Right lobe of liver (tissue), 6 donors: ENCODE data around the gene NPFF. TPM values are rescaled to one million over a fixed set of nuclear protein-coding genes. Genes with fewer than 3 reads are reported as not detected.

Experiments
- ATAC-seq, 4 donors: fragments of 200-7000 bp; cut with Tn5 transposase; one replicate each; pipeline ENCODE4 v1.9.1; 2020; ENCODE audit warnings: mild to moderate bottlenecking in 4 of 4, moderate library complexity in 4 of 4
- DNase-seq, 3 donors: peaks; one replicate each; pipeline ENCODE4 v3.0.0-alpha.2; 2020
- H3K27ac ChIP-seq, 3 donors: fragments of 200-600 bp; one replicate each; pipeline ENCODE4 v1.8.0; 2022
- H3K27me3 ChIP-seq, 2 donors: fragments of 200-600 bp; one replicate each; pipeline ENCODE4 v1.8.0; 2022
- H3K36me3 ChIP-seq, 4 donors: fragments of 200-600 bp; sonication (generic) in 1 of 4; one replicate each; pipeline versions ENCODE4 v1.5.1 to v1.8.0; 2017 to 2022; ENCODE audit warnings: control low read depth in 1 of 4
- H3K4me1 ChIP-seq, 4 donors: fragments of 200-600 bp; sonication (generic) in 1 of 4; one replicate each; pipeline versions ENCODE4 v1.5.1 to v1.8.0; 2017 to 2022; ENCODE audit warnings: control low read depth in 1 of 4
- H3K4me3 ChIP-seq, 3 donors: fragments of 200-600 bp; one replicate each; pipeline ENCODE4 v1.8.0; 2022
- H3K9me3 ChIP-seq, 4 donors: fragments of 200-600 bp; sonication (generic) in 1 of 4; one replicate each; pipeline versions ENCODE4 v1.5.1 to v1.8.0; 2017 to 2022; ENCODE audit warnings: control low read depth in 1 of 4
- CTCF ChIP-seq, 4 donors: fragments of 200-600 bp in 3 of 4; fragments of 450-650 bp in 1 of 4; IDR thresholded peaks; one replicate each; pipeline versions ENCODE4 v1.5.1 to v1.8.0; 2016 to 2022; ENCODE audit warnings: antibody characterized with exemption in 4 of 4, mild to moderate bottlenecking in 2 of 4
- POLR2A ChIP-seq: fragments of 450-650 bp; IDR thresholded peaks from one replicate; pipeline ENCODE4 v1.6.1; 2017; ENCODE audit warnings: antibody characterized with exemption, mild to moderate bottlenecking
- WGBS: methylation state at CpG from one replicate; pipeline ENCODE4 v1.1.6; 2018; ENCODE audit warnings: low coverage, low lambda C conversion rate; ENCODE audit not compliant: insufficient coverage; ENCODE audit errors: missing lambda C conversion rate; 5-methylcytosine and 5-hydroxymethylcytosine counted together
- intact Hi-C, 2 donors: fragments of 100-400 bp; cut with DNase I; formaldehyde crosslinking; loops; one replicate each; pipeline versions ENCODE4 v1.11.2 to v1.14.1; 2022
- small RNA-seq, 2 experiments: library from RNA; depleted of rRNA; stranded (forward); fragments of <200 nt; gene quantifications; one replicate each; pipeline ENCODE3, GENCODE V24; 2016
- total RNA-seq, 6 experiments: library from RNA; depleted of rRNA in 2 of 6; stranded (reverse); fragments of >200 nt in 2 of 6; fragmentation: NEBNext Ultra II Directional in 3 of 6; extraction: Animal tissue kit (Norgen Biotek cat#: 25700) in 3 of 6; gene quantifications; one replicate each; pipeline versions ENCODE4 v1.1.0 to v1.2.4, GENCODE V29; 2016 to 2023
- donor health status: DM: no; HTN: yes; CAD: no.
- donor health status: DM: no; HTN: no; CAD: no.
- donor health status: DM: no; HTN: no; CAD: no.
- donor health status: DM: no; HTN: yes; CAD: no.
- donor health status: DM: no; HTN: yes; CAD: no.

NPFF gene
- total RNA-seq, 6 experiments from 2014 or later, result not detected

GRCh38 chr12:53461059-53461458, 46.2 kb downstream of the NPFF start:
- Histone ChIP-seq H3K4me3 (no peak overlapping the region), H3K4me1 (peaks cover 0 to 28% (median 4%) of the 10 kb centered on the region in 4 donors), H3K9me3 (no peaks in the 10 kb centered on the region), H3K36me3 (peaks cover 65 to 100% (median 83%) of the 10 kb centered on the region in 4 donors), H3K27me3 (no peaks in the 10 kb centered on the region), H3K27ac (no peak overlapping the region)
- no peak for ATAC-seq
- WGBS, result 83% methylated on average over 3 of the region's 3 CpGs
- intact Hi-C loops, result no loop called here
- TF ChIP-seq CTCF (IDR thresholded peaks at IDR 0.05), result no peak
- TF ChIP-seq POLR2A, result no peak
- DNase-seq, result no peak

- Histone ChIP-seq H3K27ac (no peak overlapping the region), H3K27me3 (no peaks in the 10 kb centered on the region), H3K4me3 (no peak overlapping the region), H3K4me1 (peaks cover 0 to 20% (median 6%) of the 10 kb centered on the region in 4 donors), H3K36me3 (peaks cover 56 to 98% (median 81%) of the 10 kb centered on the region in 4 donors), H3K9me3 (no peaks in the 10 kb centered on the region)
- intact Hi-C loops, result no loop called here
- WGBS, result 59% methylated on average over 4 of the region's 4 CpGs
- TF ChIP-seq POLR2A (no peak), CTCF (IDR thresholded peaks at IDR 0.05) (no peak)
- ATAC-seq, result no peak
- no peak for DNase-seq
These were observed 48.2 kb downstream of the NPFF start for GRCh38 chr12:53459097-53459496.

Small RNA genes lying within 50 kb of the gene (small RNA-seq; reads per million reads assigned to genes)
- 0 reads per million in 2 experiments for gene AC023509.3

Other genes starting within 250 kb of the NPFF start
- 10 to 100 TPM in 2 of 6 experiments, 1 to 10 TPM in 3, under 1 TPM in 1; 0.04 to 15.0 (median 4.5) TPM for gene ESPL1, start 239.2 kb downstream of the NPFF start, total RNA-seq
- gene PFDN5, start 211.9 kb downstream of the NPFF start, total RNA-seq, result 100 to 1,000 TPM; 122 to 170 (median 146) TPM
- 10 to 100 TPM; 17.6 to 27.1 (median 20.8) TPM for gene MYG1, start 207.8 kb downstream of the NPFF start, total RNA-seq
- 10 to 100 TPM; 22.0 to 29.1 (median 26.7) TPM for gene AAAS, start 185.9 kb downstream of the NPFF start, total RNA-seq
- not detected for gene SP7, start 171.1 kb downstream of the NPFF start, total RNA-seq
- gene SP1, start 127.3 kb downstream of the NPFF start, total RNA-seq, result 10 to 100 TPM; 20.3 to 29.2 (median 23.9) TPM
- under 1 TPM; 0.09 to 0.74 (median 0.48) TPM for gene AMHR2, start 83.6 kb downstream of the NPFF start, total RNA-seq
- gene PRR13, start 65.8 kb downstream of the NPFF start, total RNA-seq, result 10 to 100 TPM; 35.9 to 91.2 (median 61.0) TPM
- gene PCBP2, start 55.4 kb downstream of the NPFF start, total RNA-seq, result 100 to 1,000 TPM; 254 to 463 (median 347) TPM
- gene MAP3K12, start 8.0 kb downstream of the NPFF start, total RNA-seq, result 1 to 10 TPM in 4 of 6 experiments, under 1 TPM in 2; 0.68 to 2.9 (median 1.5) TPM
- gene TARBP2, start 6.2 kb downstream of the NPFF start, total RNA-seq, result 10 to 100 TPM; 15.1 to 20.8 (median 17.8) TPM
- gene ATF7, start 118.9 kb upstream of the NPFF start, total RNA-seq, result 10 to 100 TPM in 5 of 6 experiments, 1 to 10 TPM in 1; 7.9 to 18.7 (median 12.3) TPM
- 100 to 1,000 TPM; 122 to 160 (median 135) TPM for gene ATP5MC2, start 168.6 kb upstream of the NPFF start, total RNA-seq
- gene CALCOCO1, start 220.0 kb upstream of the NPFF start, total RNA-seq, result 10 to 100 TPM; 25.4 to 53.7 (median 34.2) TPM
- not detected for gene CISTR, start 244.5 kb upstream of the NPFF start, total RNA-seq